Lower lobe of right lung (tissue), 2 donors: Measurements from ENCODE around the gene BGN. TPM values are rescaled to one million over a fixed set of nuclear protein-coding genes. Genes with fewer than 3 reads are reported as not detected.

Experiments
- ATAC-seq, 2 donors: fragments of 200-7000 bp; cut with Tn5 transposase; one replicate each; pipeline ENCODE4 v1.9.1; 2020 to 2022; ENCODE audit warnings: mild to moderate bottlenecking in 2 of 2, moderate library complexity in 2 of 2
- DNase-seq: peaks from one replicate; pipeline ENCODE4 v3.0.0-alpha.2; 2020
- H3K27ac ChIP-seq: fragments of 200-600 bp; one replicate; pipeline ENCODE4 v1.8.0; 2022
- H3K27me3 ChIP-seq: fragments of 200-600 bp; one replicate; pipeline ENCODE4 v1.8.0; 2022; ENCODE audit warnings: low read depth
- H3K36me3 ChIP-seq: fragments of 200-600 bp; one replicate; pipeline ENCODE4 v1.8.0; 2022; ENCODE audit warnings: mild to moderate bottlenecking
- H3K4me1 ChIP-seq: fragments of 200-600 bp; one replicate; pipeline ENCODE4 v1.8.0; 2022
- H3K4me3 ChIP-seq: fragments of 200-600 bp; one replicate; pipeline ENCODE4 v1.8.0; 2022; ENCODE audit warnings: mild to moderate bottlenecking
- H3K9me3 ChIP-seq: fragments of 200-600 bp; one replicate; pipeline ENCODE4 v1.8.0; 2022
- CTCF ChIP-seq: fragments of 200-600 bp; IDR thresholded peaks from one replicate; pipeline ENCODE4 v1.8.0; 2022; ENCODE audit warnings: antibody characterized with exemption, mild to moderate bottlenecking
- intact Hi-C: fragments of 100-400 bp; cut with DNase I; formaldehyde crosslinking; loops from one replicate; pipeline ENCODE4 v1.11.0; 2022
- total RNA-seq: library from RNA; stranded (reverse); fragmentation: NEBNext Ultra II Directional; extraction: Animal tissue kit (Norgen Biotek cat#: 25700); gene quantifications from one replicate; pipeline ENCODE4 v1.2.1, GENCODE V29; 2021
- donor health status: DM: no; HTN: yes; CAD: no; lungs with severe emphysema.

The BGN gene
- total RNA-seq, 1 donor from 2014 or later, result 157 TPM

- Histone ChIP-seq H3K27me3 (no peaks in the 10 kb centered on the region), H3K4me1 (no peaks in the 10 kb centered on the region), H3K4me3 (no peak overlapping the region), H3K9me3 (no peaks in the 10 kb centered on the region), H3K27ac (no peak overlapping the region), H3K36me3 (peaks cover 14% of the 10 kb centered on the region)
- intact Hi-C loops, result no loop called here
- no peak for TF ChIP-seq CTCF
- ATAC-seq, result no peak
- no peak for DNase-seq
Measured at GRCh38 chrX:153447581-153447960, 47.2 kb upstream of the BGN start.

- intact Hi-C loops, result no loop called here
- peaks cover 19% of the 10 kb centered on the region for H3K36me3 ChIP-seq
- no peak for ATAC-seq
- no peaks in the 10 kb centered on the region for H3K4me1 ChIP-seq
- no peak for DNase-seq
- H3K9me3 ChIP-seq, result no peaks in the 10 kb centered on the region
- TF ChIP-seq CTCF, result no peak
- H3K27ac ChIP-seq, result no peak overlapping the region
- no peaks in the 10 kb centered on the region for H3K27me3 ChIP-seq
- no peak overlapping the region for H3K4me3 ChIP-seq
Measured at GRCh38 chrX:153448556-153449367, 46.0 kb upstream of the BGN start.

- Histone ChIP-seq H3K27ac (no peak overlapping the region), H3K27me3 (no peaks in the 10 kb centered on the region), H3K4me1 (no peaks in the 10 kb centered on the region), H3K36me3 (peaks cover 19% of the 10 kb centered on the region), H3K4me3 (no peak overlapping the region), H3K9me3 (no peaks in the 10 kb centered on the region)
- ATAC-seq, result no peak
- no peak for TF ChIP-seq CTCF
- intact Hi-C loops, result no loop called here
- no peak for DNase-seq
Measured at GRCh38 chrX:153449368-153450113, 45.2 kb upstream of the BGN start.

- DNase-seq, result no peak
- Histone ChIP-seq H3K9me3 (no peaks in the 10 kb centered on the region), H3K4me3 (no peak overlapping the region), H3K27me3 (no peaks in the 10 kb centered on the region), H3K27ac (no peak overlapping the region), H3K4me1 (no peaks in the 10 kb centered on the region), H3K36me3 (peaks cover 19% of the 10 kb centered on the region)
- no peak for TF ChIP-seq CTCF
- intact Hi-C loops, result no loop called here
- ATAC-seq, result no peak
Measured at GRCh38 chrX:153450114-153450948, 44.4 kb upstream of the BGN start.

- Histone ChIP-seq H3K36me3 (peaks cover 20% of the 10 kb centered on the region), H3K4me1 (no peaks in the 10 kb centered on the region), H3K27ac (no peak overlapping the region), H3K9me3 (no peaks in the 10 kb centered on the region), H3K27me3 (no peaks in the 10 kb centered on the region), H3K4me3 (no peak overlapping the region)
- intact Hi-C loops, result no loop called here
- no peak for ATAC-seq
- DNase-seq, result no peak
- TF ChIP-seq CTCF, result no peak
Measured at GRCh38 chrX:153450949-153451277, 43.9 kb upstream of the BGN start.
